Kidney capillary endothelial cell (primary cell): ENCODE measurements around the gene HID1.

Experiments used
- DNase-seq: peaks from one replicate; pipeline ENCODE4 v3.0.0-alpha.2; 2018; ENCODE audit warnings: low spot score

HID1 gene

DNA sequence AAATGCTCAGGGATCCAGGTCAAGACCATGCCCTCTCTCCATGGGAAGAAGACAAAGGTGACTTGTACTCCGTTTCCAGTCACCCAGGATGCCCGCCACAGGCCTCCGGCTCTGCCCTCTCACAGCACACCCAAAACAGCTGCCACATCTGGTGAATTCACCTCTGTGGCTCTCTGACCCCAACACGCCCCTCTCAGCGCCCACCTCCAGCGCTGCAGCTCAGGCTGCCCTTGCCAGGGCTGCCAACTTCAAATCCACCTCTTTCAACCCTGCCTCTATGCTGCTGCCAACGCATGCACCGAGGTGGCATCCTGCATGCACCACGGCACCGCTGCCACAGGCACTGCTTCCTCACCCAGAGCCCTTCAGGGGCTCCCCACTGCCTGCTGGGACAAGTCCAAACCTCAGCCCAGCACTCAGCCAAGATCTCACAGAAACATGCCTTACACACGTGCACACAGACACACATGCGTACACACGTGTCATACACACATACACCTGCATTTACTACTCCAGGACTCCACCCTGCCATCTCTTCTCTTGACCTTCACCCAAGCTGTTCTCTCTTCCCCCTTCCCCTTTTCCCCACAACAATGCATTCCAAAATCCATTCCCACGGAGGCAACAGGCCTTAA lies 7.5 kb downstream of the HID1 start:
- no peak for DNase-seq

DNA sequence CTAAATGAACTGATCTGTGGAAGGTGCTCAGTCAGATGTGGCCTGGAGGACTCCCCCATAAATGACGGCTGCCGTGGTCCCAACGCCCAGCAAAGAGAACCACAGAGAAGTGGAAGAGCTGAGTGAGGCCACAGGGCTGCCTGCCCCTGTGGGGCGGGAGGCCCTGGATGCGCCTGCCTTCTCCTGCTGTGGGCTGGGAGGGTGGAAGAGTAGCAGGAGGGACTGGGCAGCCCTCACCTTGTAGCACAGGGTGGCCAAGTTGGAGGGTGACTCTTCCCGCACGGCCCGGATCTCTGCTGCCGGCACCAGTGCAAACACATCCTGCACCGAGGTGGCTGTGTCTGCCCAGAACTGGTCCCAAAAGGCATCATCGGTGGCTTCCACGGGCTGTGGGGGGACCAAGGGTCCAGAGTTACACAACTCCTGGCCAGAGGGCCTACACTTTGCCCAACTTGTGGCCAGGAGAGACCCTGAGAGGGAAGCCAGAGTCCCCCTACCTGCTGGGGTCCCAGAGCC lies 8.3 kb downstream of the HID1 start:
- DNase-seq, result no peak

GRCh38 chr17:74963656-74964055 lies 8.9 kb downstream of the HID1 start:
- no peak for DNase-seq

- DNase-seq, result no peak
These were observed 9.8 kb downstream of the HID1 start for GRCh38 chr17:74962622-74963394.

- peak; percentile 66 for DNase-seq
These were observed 10.8 kb downstream of the HID1 start for GRCh38 chr17:74961657-74962350.

- DNase-seq, result no peak
These were observed 11.8 kb downstream of the HID1 start for GRCh38 chr17:74960570-74961342.

GRCh38 chr17:74959826-74960515 lies 12.6 kb downstream of the HID1 start:
- no peak for DNase-seq

DNA sequence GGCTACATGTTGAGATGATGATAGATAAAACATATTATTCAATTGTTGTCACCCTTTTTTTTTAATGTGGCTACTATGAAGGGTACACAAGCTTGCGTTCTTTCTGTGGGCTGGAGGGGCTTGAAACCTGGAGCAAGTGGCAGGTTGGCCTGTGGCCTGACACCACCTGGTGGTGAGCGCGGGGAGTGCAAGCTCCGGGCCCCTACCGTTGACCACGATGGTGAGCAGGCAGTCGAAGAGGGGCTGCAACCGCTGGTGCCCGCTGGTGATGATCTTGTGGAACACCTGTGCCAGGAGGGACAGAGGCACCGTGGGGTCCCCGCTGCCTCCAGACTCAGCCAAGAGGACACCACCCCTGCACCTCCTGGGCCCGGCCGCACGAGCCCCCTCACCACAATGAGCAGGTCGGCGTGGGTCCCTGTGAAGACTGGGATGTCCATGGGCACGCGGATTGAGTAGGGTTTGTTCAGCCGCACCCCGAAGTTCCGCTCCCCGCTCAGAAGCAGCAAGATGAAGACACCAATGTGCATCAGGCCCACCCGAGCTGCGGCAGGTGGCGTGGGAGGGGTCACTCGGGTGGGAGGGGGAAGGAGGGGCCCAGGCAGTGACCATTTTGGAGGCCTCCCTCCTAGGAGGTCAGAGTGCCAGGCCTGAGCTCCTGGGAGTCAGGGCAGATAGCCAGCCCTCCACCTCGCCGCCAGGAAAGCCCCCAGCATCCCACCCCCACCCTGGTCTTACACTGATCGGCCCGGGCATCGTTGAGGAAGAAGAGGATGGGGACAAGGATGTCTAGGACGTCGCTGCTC lies 14.4 kb downstream of the HID1 start:
- peak; percentile 54 for DNase-seq

DNA sequence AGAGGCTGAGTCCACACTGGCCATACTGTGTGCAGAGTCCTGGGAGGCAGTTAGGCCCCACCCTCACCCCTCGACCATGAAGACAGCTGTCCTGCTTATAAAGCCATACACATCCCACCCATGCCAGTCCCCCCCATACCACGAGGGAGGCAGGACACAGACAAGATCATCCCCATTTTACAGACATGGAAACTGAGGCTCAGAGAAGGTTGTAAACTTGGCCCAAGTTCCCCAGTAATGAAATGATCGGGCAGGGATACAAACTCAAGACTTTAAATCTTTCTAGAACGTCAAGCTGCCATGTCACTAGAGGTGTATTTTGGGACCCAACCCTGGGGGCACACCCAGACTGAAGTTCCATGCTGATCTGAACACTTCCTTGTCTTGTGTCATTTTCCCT lies 16.5 kb downstream of the HID1 start:
- DNase-seq, result no peak

DNA sequence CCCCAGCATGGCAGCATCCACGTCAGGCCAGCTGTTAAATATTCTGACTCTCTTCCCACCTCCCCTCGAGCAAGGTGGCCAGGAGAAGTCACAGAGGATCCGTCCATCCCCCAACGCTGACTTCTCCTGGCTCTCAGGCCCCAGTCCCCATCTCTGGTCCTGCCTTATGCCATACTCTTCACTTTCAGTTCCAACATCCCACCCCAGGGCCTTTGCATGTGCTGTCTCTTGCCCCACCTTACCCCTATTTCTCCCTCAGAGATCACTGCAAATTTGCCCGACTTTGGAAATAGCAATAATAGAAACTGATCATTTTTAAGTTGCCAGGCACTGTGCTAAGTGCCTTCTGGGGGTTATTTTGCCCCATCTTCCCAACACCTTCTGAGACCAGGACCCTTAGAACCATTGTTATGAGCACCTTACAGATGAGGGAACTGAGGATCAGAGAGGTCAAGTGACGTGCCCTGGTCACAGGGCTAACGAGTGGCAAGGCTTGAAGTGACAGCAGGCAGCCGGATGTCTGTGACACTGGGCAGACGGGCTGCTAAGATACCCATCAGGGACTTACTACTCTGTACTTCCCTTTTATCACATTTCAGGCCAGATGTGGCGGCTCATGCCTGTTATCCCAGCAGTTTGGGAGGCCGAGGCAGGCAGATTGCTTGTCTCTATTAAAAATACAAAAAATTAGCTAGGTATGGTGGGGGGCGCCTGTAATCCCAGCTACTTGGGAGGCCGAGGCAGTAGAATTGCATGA lies 17.7 kb downstream of the HID1 start:
- DNase-seq, result no peak

DNA sequence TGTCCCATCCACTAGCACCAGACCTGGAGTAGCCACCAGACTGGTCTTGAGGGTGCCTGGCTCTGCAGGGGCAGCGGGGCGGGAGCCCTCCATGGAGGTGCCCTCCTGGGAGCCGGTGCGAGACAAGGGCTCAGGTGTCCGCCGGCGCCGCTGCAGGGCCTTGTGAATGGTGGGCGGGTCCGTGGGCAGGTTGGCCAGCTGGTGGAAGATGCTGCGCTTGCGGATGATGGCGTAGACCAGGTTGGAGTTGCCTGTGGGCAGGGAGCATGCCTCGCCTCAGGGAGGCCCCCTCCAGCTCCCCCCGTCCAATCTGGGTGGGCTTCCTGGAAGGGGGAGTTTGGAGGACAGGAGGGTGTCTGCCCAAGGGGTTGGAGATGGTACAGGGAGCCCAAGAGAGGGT lies 18.4 kb downstream of the HID1 start:
- DNase-seq, result no peak

GRCh38 chr17:74953134-74953687 lies 19.3 kb downstream of the HID1 start:
- DNase-seq, result no peak

GRCh38 chr17:74952431-74953133 lies 20.0 kb downstream of the HID1 start:
- no peak for DNase-seq

- DNase-seq, result no peak
These were observed 20.7 kb downstream of the HID1 start for GRCh38 chr17:74951680-74952421.

DNA sequence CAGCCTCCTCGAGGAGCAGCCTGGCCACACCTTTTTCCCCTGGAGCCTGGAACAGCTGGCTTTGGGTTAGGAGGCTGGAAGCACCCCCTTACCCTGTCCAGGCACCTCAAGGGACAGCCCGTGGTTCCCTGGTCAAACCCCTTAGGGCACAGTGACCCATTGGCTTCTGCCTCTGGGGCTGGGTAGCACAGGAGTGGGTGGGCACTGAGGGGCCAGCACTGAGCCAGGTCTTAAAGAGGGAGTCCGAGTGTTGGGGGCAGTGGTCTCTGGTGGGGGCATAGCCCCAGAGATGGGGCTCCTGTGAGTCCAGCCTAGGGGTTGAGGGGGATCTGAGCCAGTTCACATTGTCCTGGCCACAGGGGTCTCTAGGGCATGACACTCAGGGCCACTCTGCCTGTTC lies 21.5 kb downstream of the HID1 start:
- no peak for DNase-seq

DNA sequence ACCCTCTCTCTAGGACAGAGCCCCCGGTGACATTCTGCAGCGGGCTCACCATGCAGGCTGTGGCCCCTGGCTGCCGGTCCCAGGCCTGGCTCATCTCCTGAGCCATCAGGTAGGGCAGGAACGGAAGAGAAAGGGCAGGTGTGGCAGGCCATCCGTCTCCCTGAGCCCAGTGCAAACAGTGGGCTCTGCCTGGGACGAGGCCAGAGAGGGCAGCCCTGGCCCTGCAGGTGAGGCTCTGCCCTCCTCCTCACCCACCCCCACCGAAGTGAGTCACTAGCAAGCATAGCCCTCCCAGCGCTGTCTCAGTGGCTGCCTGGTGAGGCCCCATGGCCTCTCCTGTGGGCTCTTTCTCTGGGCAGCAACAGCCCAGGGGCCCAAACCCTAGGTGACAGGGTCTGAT lies 22.4 kb downstream of the HID1 start:
- no peak for DNase-seq

- DNase-seq, result no peak
These were observed 23.0 kb downstream of the HID1 start for GRCh38 chr17:74949455-74950115.
